HEK293 (cell line): ENCODE measurements around the gene SMIM7.

Experiments
- BCL11A ChIP-seq: fragments of 450-650 bp; formaldehyde crosslinking; IDR thresholded peaks from 2 replicates; pipeline ENCODE4 v1.5.1; 2016; ENCODE audit warnings: low read depth, missing biosample characterization, missing genetic modification characterization
- ELK4 ChIP-seq: IDR thresholded peaks from 2 replicates; pipeline ENCODE4 v1.6.1; 2011; ENCODE audit warnings: mild to moderate bottlenecking, low read depth, low read length, borderline replicate concordance
- GLI2 ChIP-seq: fragments of 450-650 bp; formaldehyde crosslinking; IDR thresholded peaks from 2 replicates; pipeline ENCODE4; 2017; ENCODE audit warnings: missing biosample characterization, missing genetic modification characterization, low read depth, borderline replicate concordance
- GLIS1 ChIP-seq: fragments of 450-650 bp; formaldehyde crosslinking; IDR thresholded peaks from 2 replicates; pipeline ENCODE4 v1.5.1; 2016; ENCODE audit warnings: missing biosample characterization, missing genetic modification characterization
- GLIS2 ChIP-seq: fragments of 450-650 bp; formaldehyde crosslinking; IDR thresholded peaks from 2 replicates; pipeline ENCODE4 v1.5.1; 2016; ENCODE audit warnings: missing biosample characterization, missing genetic modification characterization
- INSM2 ChIP-seq: fragments of 450-650 bp; formaldehyde crosslinking; IDR thresholded peaks from 2 replicates; pipeline ENCODE4 v1.5.1; 2016; ENCODE audit warnings: missing biosample characterization, missing genetic modification characterization
- KLF10 ChIP-seq: fragments of 450-650 bp; IDR thresholded peaks from 2 replicates; pipeline ENCODE4 v1.5.1; 2018; ENCODE audit warnings: missing biosample characterization, mild to moderate bottlenecking, missing genetic modification characterization
- KLF9 ChIP-seq: fragments of 450-650 bp; formaldehyde crosslinking; IDR thresholded peaks from 2 replicates; pipeline ENCODE4 v1.5.1; 2016; ENCODE audit warnings: missing biosample characterization, missing genetic modification characterization, low read depth
- MEIS1 ChIP-seq: sonication (generic); formaldehyde crosslinking; IDR thresholded peaks from 2 replicates; pipeline ENCODE4 v1.8.1; 2022; ENCODE audit warnings: missing genetic modification reagents, mild to moderate bottlenecking, borderline replicate concordance
- MZF1 ChIP-seq: fragments of 450-650 bp; formaldehyde crosslinking; IDR thresholded peaks from 2 replicates; pipeline ENCODE4 v1.5.1; 2017; ENCODE audit warnings: missing biosample characterization, missing genetic modification characterization, borderline replicate concordance
- WT1 ChIP-seq: fragments of 450-650 bp; formaldehyde crosslinking; IDR thresholded peaks from 2 replicates; pipeline ENCODE4 v1.5.1; 2016; ENCODE audit warnings: missing biosample characterization, missing genetic modification characterization
- ZBTB1 ChIP-seq: fragments of 450-650 bp; formaldehyde crosslinking; IDR thresholded peaks from 2 replicates; pipeline ENCODE4 v1.5.1; 2016; ENCODE audit warnings: missing biosample characterization, missing genetic modification characterization
- ZBTB17 ChIP-seq: fragments of 450-650 bp; formaldehyde crosslinking; IDR thresholded peaks from 2 replicates; pipeline ENCODE4 v1.5.1; 2016; ENCODE audit warnings: missing biosample characterization, missing genetic modification characterization
- ZBTB6 ChIP-seq: fragments of 450-650 bp; formaldehyde crosslinking; IDR thresholded peaks from 2 replicates; pipeline ENCODE4 v1.5.1; 2017; ENCODE audit warnings: missing biosample characterization, missing genetic modification characterization
- ZEB2 ChIP-seq: fragments of 450-650 bp; formaldehyde crosslinking; IDR thresholded peaks from 2 replicates; pipeline ENCODE4 v1.5.1; 2016; ENCODE audit warnings: missing biosample characterization, missing genetic modification characterization
- ZIC2 ChIP-seq: fragments of 450-650 bp; formaldehyde crosslinking; IDR thresholded peaks from 2 replicates; pipeline ENCODE4 v1.5.1; 2016; ENCODE audit warnings: missing biosample characterization, missing genetic modification characterization
- ZNF157 ChIP-seq: fragments of 450-650 bp; formaldehyde crosslinking; IDR thresholded peaks from 2 replicates; pipeline ENCODE4 v1.5.1; 2016; ENCODE audit warnings: missing biosample characterization, missing genetic modification characterization
- ZNF223 ChIP-seq: fragments of 450-650 bp; formaldehyde crosslinking; IDR thresholded peaks from 2 replicates; pipeline ENCODE4 v1.5.1; 2016; ENCODE audit warnings: missing biosample characterization, missing genetic modification characterization
- ZNF239 ChIP-seq: fragments of 450-650 bp; formaldehyde crosslinking; IDR thresholded peaks from 2 replicates; pipeline ENCODE4 v1.5.1; 2016; ENCODE audit warnings: missing biosample characterization, missing genetic modification characterization
- ZNF24 ChIP-seq: fragments of 450-650 bp; formaldehyde crosslinking; IDR thresholded peaks from 2 replicates; pipeline ENCODE4 v1.5.1; 2016; ENCODE audit warnings: missing biosample characterization, missing genetic modification characterization
- ZNF324 ChIP-seq: fragments of 450-650 bp; formaldehyde crosslinking; IDR thresholded peaks from 2 replicates; pipeline ENCODE4 v1.5.1; 2016; ENCODE audit warnings: missing biosample characterization, missing genetic modification characterization
- ZNF501 ChIP-seq: fragments of 450-650 bp; formaldehyde crosslinking; IDR thresholded peaks from 2 replicates; pipeline ENCODE4 v1.5.1; 2016; ENCODE audit warnings: missing biosample characterization, missing genetic modification characterization
- ZNF510 ChIP-seq: fragments of 450-650 bp; formaldehyde crosslinking; IDR thresholded peaks from 2 replicates; pipeline ENCODE4 v1.5.1; 2018; ENCODE audit warnings: mild to moderate bottlenecking, missing genetic modification characterization, missing biosample characterization; ENCODE audit not compliant: insufficient replicate concordance
- ZNF518A ChIP-seq: fragments of 450-650 bp; formaldehyde crosslinking; conservative IDR thresholded peaks from 2 replicates; pipeline ENCODE4 v1.5.1; 2016; ENCODE audit warnings: low read depth, missing biosample characterization, missing genetic modification characterization
- ZNF521 ChIP-seq: fragments of 450-650 bp; formaldehyde crosslinking; IDR thresholded peaks from 2 replicates; pipeline ENCODE4 v1.5.1; 2017; ENCODE audit warnings: missing biosample characterization, mild to moderate bottlenecking, missing genetic modification characterization
- ZNF600 ChIP-seq: fragments of 450-650 bp; formaldehyde crosslinking; IDR thresholded peaks from 2 replicates; pipeline ENCODE4 v1.5.1; 2016; ENCODE audit warnings: missing biosample characterization, missing genetic modification characterization
- ZNF645 ChIP-seq: fragments of 450-650 bp; formaldehyde crosslinking; IDR thresholded peaks from 2 replicates; pipeline ENCODE4; 2016; ENCODE audit warnings: missing biosample characterization, missing genetic modification characterization
- ZNF660 ChIP-seq: fragments of 450-650 bp; IDR thresholded peaks from 2 replicates; pipeline ENCODE4 v1.5.1; 2018; ENCODE audit warnings: missing biosample characterization, mild to moderate bottlenecking, missing genetic modification characterization
- ZNF664 ChIP-seq: fragments of 450-650 bp; formaldehyde crosslinking; IDR thresholded peaks from 2 replicates; pipeline ENCODE4 v1.5.1; 2016; ENCODE audit warnings: missing biosample characterization, missing genetic modification characterization
- ZNF843 ChIP-seq: fragments of 450-650 bp; formaldehyde crosslinking; IDR thresholded peaks from 2 replicates; pipeline ENCODE4 v1.5.1; 2016; ENCODE audit warnings: missing biosample characterization, missing genetic modification characterization
- ZSCAN30 ChIP-seq: fragments of 450-650 bp; IDR thresholded peaks from 2 replicates; pipeline ENCODE4 v1.5.1; 2018; ENCODE audit warnings: missing biosample characterization, mild to moderate bottlenecking, missing genetic modification characterization, moderate library complexity

Gene SMIM7

GRCh38 chr19:16659832-16660708 is at the start of gene SMIM7 (continued):
- TF ChIP-seq INSM2 (tag by site-specific recombination) (peak; percentile 47; the same call in 1 of the 2 replicates), ZNF664 (tag by site-specific recombination) (no peak), ZBTB1 (tag by site-specific recombination) (no peak), ZNF157 (no peak), MEIS1 (CRISPR knock-in tag) (no peak), ELK4 (peak; percentile 95), ZNF518A (tag by site-specific recombination) (peak; percentile 81), ZBTB6 (tag by site-specific recombination) (no peak), ZNF239 (no peak), GLIS2 (tag by site-specific recombination) (peak; percentile 99), BCL11A (tag by site-specific recombination) (no peak), ZNF501 (no peak), ZNF223 (tag by site-specific recombination) (no peak), WT1 (peak; percentile 60), GLIS1 (tag by site-specific recombination) (peak; percentile 94), ZNF521 (tag by site-specific recombination) (no peak), GLI2 (tag by site-specific recombination) (no peak), KLF9 (peak; percentile 45), ZBTB17 (tag by site-specific recombination) (peak; percentile 98), MZF1 (tag by site-specific recombination) (no peak), ZNF843 (no peak), ZSCAN30 (tag by site-specific recombination) (no peak), ZEB2 (peak; percentile 75), ZNF600 (tag by site-specific recombination) (0 out of 2 replicates have a peak, but pooled peaks have one; percentile 43), ZNF510 (tag by site-specific recombination) (no peak), KLF10 (tag by site-specific recombination) (0 out of 2 replicates have a peak, but pooled peaks have one; percentile 61), ZNF660 (tag by site-specific recombination) (0 out of 2 replicates have a peak, but pooled peaks have one; percentile 26), ZNF645 (tag by site-specific recombination) (no peak), ZNF24 (tag by site-specific recombination) (peak; percentile 34; the same call in 1 of the 2 replicates), ZNF324 (peak; percentile 70), ZIC2 (tag by site-specific recombination) (peak; percentile 79)
